Occipital lobe (tissue), 2 donors: Measurements from ENCODE around the gene PBX3. TPM values are rescaled to one million over a fixed set of nuclear protein-coding genes. Genes with fewer than 3 reads are reported as not detected.
"Not testable (repeated sequence)": the region's sequence is repeated elsewhere in the genome, so short reads cannot be mapped to it uniquely, and the experiment has no call there.

Experiments used
- DNase-seq: peaks from one replicate; lab custom pipeline; 2025; lab: John Stamatoyannopoulos, UW
- total RNA-seq: library from RNA; depleted of rRNA; stranded (reverse); fragments of >200 nt; gene quantifications from one replicate; pipeline ENCODE4 v1.2.3, GENCODE V29; 2014

Gene PBX3
- total RNA-seq, 1 donor from 2014 or later, result 14.3 TPM

DNA sequence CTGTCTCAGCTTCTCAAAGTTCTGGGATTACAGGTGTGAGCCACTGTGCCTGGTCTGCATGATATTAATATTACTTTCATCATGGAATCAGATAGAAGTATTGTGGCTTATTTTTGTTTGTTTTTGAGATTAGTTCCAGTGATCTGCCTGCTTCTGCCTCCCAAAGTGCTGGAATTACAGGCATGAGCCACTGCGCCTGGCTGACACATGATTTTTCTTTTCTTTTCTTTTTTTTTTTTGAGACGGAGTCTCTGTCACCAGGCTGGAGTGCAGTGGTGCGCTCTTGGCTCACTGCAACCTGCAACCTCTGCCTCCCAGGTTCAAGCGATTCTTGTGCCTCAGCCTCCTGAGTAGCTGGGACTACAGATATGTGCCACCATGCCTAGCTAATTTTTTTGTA is 29.6 kb downstream of the PBX3 start:
- DNase-seq, result not testable (repeated sequence)

DNA sequence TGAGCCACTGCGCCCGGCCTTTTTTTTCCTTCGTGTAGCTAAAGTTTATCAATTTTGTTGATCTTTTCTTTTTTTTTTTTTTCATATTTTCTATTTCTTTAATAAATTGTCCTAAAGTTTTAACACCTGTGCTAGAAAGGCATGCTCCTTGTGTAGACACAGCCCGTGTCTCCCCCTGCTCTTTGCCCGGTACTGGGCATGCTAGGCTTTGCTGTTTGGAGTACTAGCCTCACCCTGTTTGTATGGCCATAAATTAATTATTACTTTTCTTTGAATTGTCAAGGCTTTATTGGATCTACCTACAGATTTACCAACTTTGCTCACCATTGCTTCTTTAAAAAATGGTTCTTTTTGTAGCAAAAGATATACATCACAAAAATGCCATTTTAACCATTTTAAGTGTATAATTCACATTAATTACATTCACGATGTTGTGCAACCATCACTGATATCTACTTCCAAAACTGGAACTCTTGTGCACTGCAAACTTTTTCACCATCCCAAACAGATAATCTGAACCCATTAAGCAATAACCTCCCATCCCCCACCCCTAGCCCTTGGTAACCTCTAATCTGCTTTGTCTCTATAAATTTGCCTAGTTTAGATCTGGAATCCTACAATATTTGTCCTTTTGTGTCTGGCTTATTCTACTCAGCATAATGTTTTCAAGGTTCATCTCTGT is 31.5 kb downstream of the PBX3 start:
- not testable (repeated sequence) for DNase-seq

DNA sequence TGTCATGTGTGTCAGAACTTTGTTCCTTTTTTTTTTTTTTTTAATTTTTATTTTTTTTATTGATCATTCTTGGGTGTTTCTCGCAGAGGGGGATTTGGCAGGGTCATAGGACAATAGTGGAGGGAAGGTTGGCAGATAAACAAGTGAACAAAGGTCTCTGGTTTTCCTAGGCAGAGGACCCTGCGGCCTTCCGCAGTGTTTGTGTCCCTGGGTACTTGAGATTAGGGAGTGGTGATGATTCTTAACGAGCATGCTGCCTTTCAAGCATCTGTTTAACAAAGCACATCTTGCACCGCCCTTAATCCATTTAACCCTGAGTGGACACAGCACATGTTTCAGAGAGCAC is 32.0 kb downstream of the PBX3 start:
- DNase-seq, result not testable (repeated sequence)

DNA sequence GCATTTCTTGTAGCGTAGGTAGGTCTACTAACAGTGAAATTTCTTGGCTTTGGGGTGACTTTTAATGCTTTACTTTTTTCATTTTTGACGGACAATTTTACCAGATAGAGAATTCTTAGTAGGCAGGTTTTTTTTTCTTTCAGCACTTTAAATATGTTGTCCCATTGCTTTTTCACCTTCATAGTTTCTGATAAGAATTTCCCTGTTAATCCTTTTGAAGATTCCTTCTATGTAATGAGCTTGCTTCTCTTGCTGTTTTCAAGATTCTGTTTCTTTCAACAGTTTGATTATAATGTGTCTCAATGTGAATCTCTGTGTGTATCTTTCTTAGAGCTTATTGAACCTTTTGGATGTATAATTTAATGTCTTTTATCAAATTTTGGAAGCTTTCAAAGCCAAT is 35.5 kb downstream of the PBX3 start:
- DNase-seq, result no peak

DNA sequence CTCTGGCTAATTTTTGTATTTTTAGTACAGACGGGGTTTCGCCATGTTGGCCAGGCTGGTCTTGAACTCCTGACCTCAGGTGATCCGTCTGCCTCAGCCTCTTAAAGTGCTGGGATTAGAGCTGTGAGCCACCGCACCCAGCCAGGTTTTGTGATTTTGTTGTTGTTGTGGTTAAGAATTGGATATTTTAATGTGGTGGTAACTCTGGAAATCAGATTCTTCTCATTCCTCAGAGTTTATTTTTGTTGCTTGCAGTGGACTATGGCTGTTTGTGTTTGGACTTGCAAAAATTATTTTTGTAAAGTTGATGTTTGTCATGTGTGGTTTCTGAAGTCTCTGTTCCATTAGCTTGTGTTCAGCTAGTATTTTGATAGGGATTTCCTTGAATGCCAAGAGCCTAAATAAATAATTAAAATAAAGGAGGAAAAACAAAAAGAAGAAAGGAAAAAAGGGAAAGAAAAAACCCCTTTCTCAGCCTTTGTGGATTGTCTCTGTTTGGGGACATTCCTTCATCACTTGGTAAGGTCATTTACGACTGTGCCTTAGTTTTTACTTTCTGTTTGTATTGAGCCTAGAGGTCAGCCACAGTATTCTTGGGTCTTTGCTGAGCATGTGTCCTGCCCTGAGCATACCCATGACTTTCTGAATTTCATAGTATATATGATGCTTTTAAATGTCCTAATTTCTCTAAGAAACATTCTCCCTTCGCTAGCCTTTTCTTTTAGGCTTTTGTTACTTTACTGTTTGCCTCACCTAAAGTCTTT is 37.3 kb downstream of the PBX3 start:
- DNase-seq, result no peak

DNA sequence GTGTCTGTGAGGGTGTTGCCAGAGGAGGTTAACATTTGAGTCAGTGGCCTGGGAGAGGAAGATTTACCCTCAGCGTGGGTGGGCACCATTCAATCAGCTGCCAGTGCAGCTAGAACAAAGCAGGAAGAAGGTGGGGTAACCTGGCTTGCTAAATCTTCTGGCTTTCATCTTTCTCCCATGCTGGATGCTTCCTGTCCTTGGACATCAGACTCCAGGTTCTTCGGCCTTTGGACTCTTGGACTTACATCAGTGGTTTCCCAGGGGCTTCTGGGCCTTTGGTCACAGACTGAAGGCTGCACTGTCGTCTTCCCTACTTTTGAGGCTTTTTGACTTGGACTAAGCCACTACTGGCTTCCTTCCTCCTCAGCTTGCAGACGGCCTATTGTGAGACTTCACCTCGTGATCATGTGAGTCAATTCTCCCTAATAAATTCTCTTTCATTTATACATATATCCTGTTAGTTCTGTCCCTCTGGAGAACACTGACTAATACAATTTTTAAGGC is 38.1 kb downstream of the PBX3 start:
- DNase-seq, result no peak

DNA sequence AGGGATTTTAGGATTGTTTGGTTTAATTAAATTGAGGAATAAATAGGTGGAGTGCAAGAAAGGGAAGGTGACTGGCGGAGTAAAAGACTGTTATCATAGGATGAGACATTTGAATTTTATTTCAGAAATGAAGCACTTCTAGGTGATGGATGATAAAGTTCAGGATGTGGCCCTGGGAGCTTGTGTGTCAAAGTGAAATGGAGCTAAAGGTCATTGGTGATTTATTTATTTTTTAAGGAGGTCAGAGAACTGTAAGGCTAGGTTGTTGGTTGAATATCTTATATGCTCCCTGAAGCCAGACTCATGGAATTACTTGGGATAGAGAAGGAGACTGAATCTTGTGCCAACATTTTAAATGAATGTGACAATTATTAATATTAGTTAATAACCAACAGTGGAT is 40.5 kb downstream of the PBX3 start:
- DNase-seq, result no peak

DNA sequence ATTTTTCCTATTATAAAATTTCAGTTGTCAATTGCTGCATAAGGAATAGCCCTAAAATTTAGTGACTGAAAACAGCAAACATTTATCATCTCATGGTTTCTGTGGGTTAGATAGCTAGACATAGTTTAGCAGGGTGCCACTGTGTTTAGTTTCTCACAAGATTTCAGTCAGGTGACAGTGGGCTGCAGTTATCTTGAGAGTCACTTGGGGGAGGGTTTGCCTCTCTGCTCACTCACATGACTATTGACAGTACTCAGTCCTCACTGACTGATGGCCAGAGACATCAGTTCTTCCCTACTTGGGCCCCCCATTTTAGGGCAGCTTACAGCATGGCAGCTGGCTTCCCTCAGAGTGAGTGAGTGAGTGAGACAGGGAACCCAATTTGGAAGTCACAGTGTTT is 42.0 kb downstream of the PBX3 start:
- DNase-seq, result no peak

DNA sequence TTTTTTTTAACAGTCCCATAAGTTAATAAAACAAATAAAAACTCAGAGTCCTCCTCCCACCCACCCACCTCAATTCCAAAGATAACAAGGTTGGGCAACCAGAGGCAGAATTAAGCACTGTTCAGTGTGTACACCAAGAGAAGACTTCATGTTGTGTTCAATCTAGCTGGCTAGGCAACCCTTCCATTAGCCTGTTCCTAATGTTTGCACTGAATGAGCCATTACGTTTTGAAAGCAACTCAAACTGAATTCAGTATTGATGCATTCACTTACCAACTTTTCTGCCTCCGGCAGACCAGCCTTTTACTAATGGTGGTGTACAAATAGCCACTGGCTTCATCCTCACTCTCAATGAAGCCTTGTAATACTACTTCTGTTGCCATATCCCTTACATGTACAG is 47.5 kb downstream of the PBX3 start:
- no peak for DNase-seq

DNA sequence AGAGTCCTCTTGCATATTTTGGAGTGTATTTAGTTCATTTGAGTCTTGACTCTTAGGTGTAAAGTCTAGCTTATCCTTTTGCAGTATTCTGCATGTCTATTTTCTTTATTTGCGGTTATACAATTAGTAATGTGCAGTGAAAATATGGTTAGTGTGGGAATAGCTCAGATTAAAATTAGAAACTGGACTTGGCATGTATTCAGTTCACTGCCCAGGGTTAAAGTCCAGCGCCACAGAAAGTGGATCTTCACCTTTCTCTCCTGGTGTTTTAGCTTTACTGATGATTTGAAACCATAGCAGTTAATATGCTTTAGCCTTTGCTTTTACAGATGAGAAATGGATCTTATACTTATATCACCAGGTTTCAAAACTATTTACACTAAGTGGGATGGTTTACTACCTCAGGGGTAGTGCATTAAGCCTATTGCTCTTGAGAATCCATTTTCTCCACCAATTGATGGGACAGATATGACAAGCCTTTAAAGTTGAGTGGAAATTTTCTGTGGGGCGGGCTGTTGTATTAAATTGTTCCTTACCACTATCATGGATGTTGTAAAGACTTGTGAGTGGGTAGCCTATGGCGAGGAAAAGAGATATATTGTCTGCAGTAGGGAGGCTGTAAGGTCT is 48.9 kb downstream of the PBX3 start:
- no peak for DNase-seq

DNA sequence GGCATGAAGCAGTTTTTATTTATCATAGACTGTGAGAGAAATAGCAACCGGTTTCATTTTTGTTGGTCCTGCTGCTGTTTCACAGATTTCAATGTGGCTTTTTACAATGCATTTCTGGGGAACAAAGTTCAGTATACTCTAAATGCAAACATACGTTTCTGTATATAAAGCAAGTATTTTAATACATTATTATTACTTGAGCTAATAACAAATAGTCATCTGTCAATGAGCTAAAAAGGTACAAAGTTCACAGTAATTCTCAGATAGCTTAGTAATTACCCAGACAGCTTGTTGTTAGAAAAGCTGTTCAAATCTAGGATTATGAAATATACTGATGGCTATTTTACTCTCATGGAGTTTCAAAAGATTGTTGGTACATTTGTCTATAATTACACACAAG is 50.8 kb downstream of the PBX3 start:
- no peak for DNase-seq

DNA sequence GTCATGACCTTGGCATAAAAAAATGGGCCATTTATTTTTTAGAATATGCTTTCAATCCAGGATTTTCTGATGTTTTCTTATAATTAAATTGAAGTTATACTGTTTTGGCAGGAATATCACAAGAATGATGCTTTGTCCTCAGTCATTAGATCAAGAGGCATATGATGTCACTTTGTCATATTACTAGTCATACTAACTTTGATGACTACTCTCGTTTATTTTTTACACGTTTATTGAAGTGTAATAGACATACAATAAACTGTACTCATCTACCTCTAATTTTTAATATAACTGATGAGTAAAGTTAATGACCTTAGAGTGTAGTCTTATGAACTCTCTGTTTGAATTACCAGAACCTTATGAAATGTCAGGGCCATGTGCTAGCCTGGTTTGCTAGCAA is 56.4 kb downstream of the PBX3 start:
- no peak for DNase-seq

DNA sequence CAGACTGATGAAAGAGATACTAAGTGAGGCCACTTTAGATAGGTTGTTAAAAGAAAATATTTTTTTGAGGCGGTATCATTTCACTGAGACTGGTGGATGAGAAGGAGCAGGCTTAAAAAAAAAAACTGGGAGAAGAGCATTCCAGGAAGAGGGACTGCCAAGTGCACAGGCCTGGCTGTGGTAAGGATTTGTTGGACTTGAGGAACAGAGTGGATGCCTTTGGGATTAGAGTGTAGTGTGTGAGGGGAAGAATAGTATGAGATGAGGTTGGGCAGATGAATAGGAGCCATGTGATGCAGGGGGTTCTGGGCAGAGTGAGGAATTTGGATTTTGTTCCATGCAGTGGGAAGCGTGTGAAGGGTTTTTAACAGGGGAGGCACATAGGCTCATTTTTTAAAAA is 57.9 kb downstream of the PBX3 start:
- DNase-seq, result no peak

DNA sequence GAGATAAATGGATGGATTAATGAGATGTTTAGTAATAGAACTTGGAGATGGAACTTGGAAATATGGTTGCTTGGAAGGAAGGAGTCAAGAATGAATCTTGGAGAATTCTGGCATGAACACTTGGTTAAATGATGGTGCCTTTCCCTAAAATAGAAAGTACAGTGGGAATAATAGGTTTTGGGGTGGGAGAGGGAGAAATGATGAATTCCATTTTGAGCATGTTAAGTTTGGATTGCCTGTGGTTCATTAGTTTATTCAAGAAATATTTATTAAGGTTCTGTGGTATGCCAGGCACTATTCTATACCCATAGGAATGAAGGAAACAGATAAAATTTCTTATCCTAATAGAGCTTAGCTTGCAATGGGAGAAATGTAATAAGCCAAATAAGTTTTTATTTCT is 58.4 kb downstream of the PBX3 start:
- no peak for DNase-seq

DNA sequence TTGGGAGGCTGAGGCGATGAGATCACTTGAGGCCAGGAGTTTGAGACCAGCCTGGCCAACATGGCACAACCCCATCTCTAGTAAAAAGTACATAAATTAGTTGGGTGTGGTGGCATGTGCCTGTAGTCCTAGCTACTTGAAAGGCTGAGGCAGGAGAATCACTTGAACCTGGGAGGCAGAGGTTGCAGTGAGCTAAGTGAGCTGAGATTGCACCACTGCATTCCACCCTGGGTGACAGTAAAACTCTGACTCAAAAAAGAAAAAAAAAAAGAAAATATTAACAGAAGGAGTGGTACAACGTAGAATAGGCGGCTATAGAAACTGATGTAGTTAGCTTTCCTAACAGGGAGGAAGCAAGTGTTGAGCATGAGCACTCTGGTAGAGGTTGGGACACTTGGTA is 59.9 kb downstream of the PBX3 start:
- no peak for DNase-seq

DNA sequence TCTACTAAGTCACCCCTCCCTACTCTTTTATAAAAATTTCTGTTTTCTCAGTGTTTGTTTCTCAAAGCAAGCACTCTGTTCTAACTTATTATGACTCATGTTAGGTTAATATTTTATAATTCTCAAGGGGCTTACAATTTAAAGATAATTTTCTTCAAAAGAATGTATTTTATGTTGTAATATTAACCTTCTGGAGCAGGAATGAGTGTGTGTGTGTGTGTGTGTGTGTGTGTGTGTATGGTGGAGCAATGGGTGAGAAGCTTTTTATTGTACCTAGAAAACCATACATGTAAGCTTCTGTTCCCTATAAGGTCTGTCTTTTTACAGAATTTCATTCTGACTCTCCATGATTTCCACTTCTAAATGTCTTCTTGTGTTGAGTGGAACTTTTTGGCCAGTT is 63.0 kb downstream of the PBX3 start:
- DNase-seq, result no peak

DNA sequence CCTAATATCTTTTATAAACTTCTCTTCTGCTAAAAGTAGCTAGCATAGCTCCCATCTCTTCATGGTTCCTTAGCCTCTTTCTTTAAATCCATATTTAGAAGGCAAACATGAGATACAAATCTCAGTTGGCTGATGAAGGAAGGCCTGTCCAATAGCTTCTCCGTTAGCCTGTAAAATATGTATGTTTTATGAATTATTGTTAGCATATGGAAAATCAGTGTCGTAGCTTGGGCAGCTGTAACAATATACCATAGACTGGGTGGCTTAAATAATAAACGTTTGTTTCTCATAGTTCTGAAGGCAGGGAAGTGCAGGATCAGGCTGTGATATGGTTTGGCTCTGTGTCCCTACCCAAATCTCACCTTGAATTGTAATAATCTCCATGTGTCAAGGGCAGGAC is 63.8 kb downstream of the PBX3 start:
- DNase-seq, result no peak

DNA sequence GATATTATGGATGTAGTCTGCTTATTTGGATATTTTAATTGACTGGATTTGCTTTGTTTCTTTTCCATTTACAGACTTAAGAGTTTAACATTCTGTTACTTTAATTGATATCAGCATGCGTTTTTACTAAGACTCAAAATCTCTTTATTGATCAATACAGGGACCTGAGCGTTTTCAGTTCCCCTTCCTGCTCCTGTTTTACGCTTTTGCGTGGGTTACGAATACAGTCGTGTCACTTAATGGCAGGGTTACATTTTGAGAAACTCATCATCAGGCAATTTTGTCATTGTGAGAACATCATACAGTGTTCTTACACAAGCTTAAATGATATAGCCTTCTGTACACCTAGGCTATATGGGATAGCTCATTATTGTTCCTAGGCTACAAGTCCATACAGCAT is 65.2 kb downstream of the PBX3 start:
- no peak for DNase-seq

DNA sequence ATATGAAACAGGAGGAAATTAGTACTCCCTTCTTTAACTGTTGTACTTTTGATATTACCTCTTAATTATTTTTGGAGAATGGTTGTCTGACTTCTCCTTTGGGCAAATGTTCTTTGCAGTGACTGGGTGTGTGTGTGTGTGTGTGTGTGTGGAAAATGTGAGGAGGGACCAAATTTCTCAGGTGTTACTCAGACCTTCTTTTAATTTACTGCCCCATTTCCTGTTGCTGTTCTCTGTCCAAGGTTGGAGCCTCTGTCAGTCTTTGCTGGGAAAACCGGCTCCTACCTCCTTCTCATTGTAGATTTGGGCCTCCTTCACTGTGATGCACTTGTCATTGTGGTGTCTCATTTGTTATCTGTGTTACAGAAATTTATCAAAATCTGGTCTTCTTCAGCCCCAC is 68.4 kb downstream of the PBX3 start:
- DNase-seq, result no peak

DNA sequence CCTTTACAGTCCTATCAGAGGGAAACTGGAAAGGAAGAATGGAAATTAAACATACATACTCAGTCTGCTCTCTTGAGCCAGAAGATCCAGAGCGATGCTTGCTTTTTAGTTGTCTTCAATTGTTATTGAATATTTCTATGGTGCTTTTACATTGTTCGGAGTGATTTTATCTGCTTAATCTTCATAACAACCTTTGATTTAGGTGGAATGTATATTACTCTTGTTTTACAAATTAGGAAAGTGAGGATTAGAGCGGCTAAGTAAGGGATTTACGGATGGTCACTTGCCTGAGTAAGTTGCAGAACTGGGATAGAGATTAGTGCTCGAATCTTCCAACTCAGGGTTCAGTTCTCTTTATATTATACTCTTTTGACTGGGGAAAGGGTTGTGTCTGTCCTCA is 69.1 kb downstream of the PBX3 start:
- no peak for DNase-seq

DNA sequence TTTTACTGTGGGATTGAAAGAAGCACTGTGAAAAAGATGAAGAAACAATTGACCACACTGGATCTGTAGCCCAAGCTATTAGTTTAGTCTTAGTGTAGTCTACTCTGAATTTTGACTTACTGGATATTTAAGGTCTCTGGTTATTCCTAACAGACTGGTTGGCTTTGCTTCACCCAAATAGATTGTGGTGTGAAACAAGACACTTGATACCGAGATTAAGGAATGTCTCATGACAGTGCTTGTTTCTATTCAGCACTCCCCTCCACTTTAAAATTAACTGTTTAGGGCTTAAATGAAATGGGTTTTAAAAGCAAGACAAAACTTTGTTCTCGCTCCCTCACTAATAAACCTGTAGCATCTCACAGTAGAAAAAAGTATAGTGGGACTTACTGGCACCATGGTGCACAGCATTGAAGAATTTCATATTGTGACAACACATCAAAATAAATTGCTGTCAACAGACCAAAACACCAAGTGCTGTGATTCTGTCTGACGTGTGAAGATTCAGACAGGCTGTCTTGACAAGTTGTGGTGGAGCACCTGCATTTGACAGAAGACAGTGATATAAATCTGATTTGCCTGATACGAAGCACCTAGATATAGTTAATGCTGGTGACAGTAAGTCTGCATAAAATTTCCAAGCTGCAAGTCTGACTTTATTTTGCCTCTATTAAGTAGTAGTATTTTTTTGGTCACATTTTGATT is 73.1 kb downstream of the PBX3 start:
- DNase-seq, result no peak

DNA sequence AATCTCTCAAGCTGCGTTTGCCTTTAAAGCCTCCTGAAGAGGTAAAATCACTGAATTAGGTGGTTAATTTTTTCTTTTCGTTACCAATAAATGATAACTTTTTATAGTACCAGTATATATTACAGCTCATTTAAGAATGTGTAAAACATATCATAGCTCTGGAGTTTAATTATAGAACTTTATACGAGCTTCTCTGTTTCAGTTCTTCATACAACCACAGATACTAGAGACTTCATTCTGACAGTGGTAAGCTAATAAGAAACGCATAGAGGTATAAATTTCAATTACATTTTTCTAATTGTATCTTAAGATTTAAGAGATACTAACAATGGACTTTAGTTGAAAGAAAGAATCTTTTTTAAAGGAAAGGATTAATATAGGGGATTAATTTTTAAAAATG is 73.9 kb downstream of the PBX3 start:
- no peak for DNase-seq
